Breast epithelium (tissue), 4 donors: ENCODE data around the gene VGLL2. TPM values are rescaled to one million over a fixed set of nuclear protein-coding genes. Genes with fewer than 3 reads are reported as not detected.

ENCODE experiments used
- DNase-seq, 2 donors: peaks; one replicate each; pipeline ENCODE4 v3.0.0-alpha.2; 2019; ENCODE audit warnings: low spot score in 2 of 2
- H3K27ac ChIP-seq, 2 donors: fragments of 200-600 bp; sonication (generic) in 1 of 2; one replicate each; pipeline ENCODE4 v1.5.1; 2016 to 2019; ENCODE audit warnings: mild to moderate bottlenecking in 1 of 2
- H3K27me3 ChIP-seq, 2 donors: fragments of 200-600 bp; sonication (generic) in 1 of 2; one replicate each; pipeline versions ENCODE4 v1.5.1 to v1.6.0; 2017 to 2019; ENCODE audit warnings: control low read depth in 1 of 2, mild to moderate bottlenecking in 1 of 2
- H3K36me3 ChIP-seq: fragments of 200-600 bp; one replicate; pipeline ENCODE4 v1.5.1; 2019
- H3K4me1 ChIP-seq, 2 donors: fragments of 200-600 bp; sonication (generic); one replicate each; pipeline ENCODE4 v1.5.1; 2016 to 2019; ENCODE audit warnings: control low read depth in 1 of 2
- H3K4me3 ChIP-seq, 3 donors: fragments of 200-600 bp; sonication (generic); 1 replicate in 2 of 3; 2 replicates in 1 of 3; pipeline ENCODE4 v1.5.1; 2016 to 2019; ENCODE audit warnings: mild to moderate bottlenecking in 3 of 3, moderate library complexity in 2 of 3
- H3K9me3 ChIP-seq, 2 donors: fragments of 200-600 bp; sonication (generic) in 1 of 2; one replicate each; pipeline ENCODE4 v1.5.1; 2016 to 2019; ENCODE audit warnings: control low read depth in 1 of 2
- POLR2A ChIP-seq: fragments of 450-650 bp; IDR thresholded peaks from one replicate; pipeline ENCODE4 v1.6.1; 2016; ENCODE audit warnings: antibody characterized with exemption, mild to moderate bottlenecking, moderate library complexity
- POLR2AphosphoS5 ChIP-seq, 3 donors: sonication (generic); formaldehyde crosslinking; IDR thresholded peaks; one replicate each; pipeline ENCODE4 v1.6.1; 2017; ENCODE audit warnings: antibody characterized with exemption in 3 of 3
- intact Hi-C: fragments of 100-400 bp; cut with DNase I; formaldehyde crosslinking; loops from one replicate; pipeline ENCODE4 v1.15.1; 2023; ENCODE audit warnings: low total_unique reads
- total RNA-seq, 3 donors: library from RNA; depleted of rRNA; stranded (reverse); fragments of >200 nt; gene quantifications; one replicate each; pipeline ENCODE4 v1.1.0, GENCODE V29; 2016
- TF ChIP-seq, protein P1 (sequence below), 3 donors: fragments of 450-650 bp; IDR thresholded peaks; one replicate each; pipeline ENCODE4 v1.5.1; 2016 to 2017; ENCODE audit warnings: antibody characterized with exemption in 3 of 3, mild to moderate bottlenecking in 3 of 3, moderate library complexity in 3 of 3

The VGLL2 gene
- total RNA-seq, 3 donors from 2014 or later = not detected

- Histone ChIP-seq H3K4me1 (peaks cover 0 to 3% of the 10 kb centered on the region in 2 donors), H3K27me3 (peaks cover 0 to 80% of the 10 kb centered on the region in 2 donors), H3K4me3 (no peak overlapping the region), H3K27ac (no peak overlapping the region), H3K36me3 (no peaks in the 10 kb centered on the region), H3K9me3 (no peaks in the 10 kb centered on the region)
- no peak for TF ChIP-seq POLR2A
- TF ChIP-seq POLR2AphosphoS5 (IDR thresholded peaks at IDR 0.05) = no peak
- TF ChIP-seq, protein P1, sequence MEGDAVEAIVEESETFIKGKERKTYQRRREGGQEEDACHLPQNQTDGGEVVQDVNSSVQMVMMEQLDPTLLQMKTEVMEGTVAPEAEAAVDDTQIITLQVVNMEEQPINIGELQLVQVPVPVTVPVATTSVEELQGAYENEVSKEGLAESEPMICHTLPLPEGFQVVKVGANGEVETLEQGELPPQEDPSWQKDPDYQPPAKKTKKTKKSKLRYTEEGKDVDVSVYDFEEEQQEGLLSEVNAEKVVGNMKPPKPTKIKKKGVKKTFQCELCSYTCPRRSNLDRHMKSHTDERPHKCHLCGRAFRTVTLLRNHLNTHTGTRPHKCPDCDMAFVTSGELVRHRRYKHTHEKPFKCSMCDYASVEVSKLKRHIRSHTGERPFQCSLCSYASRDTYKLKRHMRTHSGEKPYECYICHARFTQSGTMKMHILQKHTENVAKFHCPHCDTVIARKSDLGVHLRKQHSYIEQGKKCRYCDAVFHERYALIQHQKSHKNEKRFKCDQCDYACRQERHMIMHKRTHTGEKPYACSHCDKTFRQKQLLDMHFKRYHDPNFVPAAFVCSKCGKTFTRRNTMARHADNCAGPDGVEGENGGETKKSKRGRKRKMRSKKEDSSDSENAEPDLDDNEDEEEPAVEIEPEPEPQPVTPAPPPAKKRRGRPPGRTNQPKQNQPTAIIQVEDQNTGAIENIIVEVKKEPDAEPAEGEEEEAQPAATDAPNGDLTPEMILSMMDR (IDR thresholded peaks at IDR 0.05) = no peak
- DNase-seq = no peak
- intact Hi-C loops = no loop called here
These were observed 7.5 kb downstream of the VGLL2 start for GRCh38 chr6:117272891-117273290.

DNA sequence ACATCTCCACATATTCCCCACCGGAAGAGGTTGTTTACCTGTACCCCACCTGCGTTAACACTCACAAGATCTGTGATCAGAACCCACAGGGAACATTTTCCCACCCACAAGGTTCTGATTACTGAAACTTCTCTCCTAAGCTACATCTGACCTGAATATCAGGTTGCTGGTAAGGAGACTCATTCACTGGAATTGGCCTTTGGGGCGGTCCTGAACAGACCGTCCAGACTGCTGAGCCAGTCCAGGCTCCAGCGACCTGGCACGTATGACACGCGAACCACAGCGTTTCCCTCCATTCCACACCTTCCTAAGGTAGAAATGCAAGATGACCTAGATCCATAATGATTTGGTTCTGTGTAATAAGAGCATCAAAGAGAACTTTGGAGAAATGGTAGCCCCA lies 9.8 kb downstream of the VGLL2 start:
- no peak for TF ChIP-seq POLR2A
- no peak for TF ChIP-seq POLR2AphosphoS5 (IDR thresholded peaks at IDR 0.05)
- TF ChIP-seq, protein P1 (IDR thresholded peaks at IDR 0.05) = no peak
- intact Hi-C loops = no loop called here
- Histone ChIP-seq H3K9me3 (no peaks in the 10 kb centered on the region), H3K36me3 (no peaks in the 10 kb centered on the region), H3K27ac (no peak overlapping the region), H3K4me3 (no peak overlapping the region), H3K27me3 (peaks cover 0 to 62% of the 10 kb centered on the region in 2 donors), H3K4me1 (peaks cover 0 to 3% of the 10 kb centered on the region in 2 donors)
- DNase-seq = no peak

- Histone ChIP-seq H3K27ac (no peak overlapping the region), H3K36me3 (no peaks in the 10 kb centered on the region), H3K27me3 (peaks cover 0 to 57% of the 10 kb centered on the region in 2 donors), H3K4me1 (no peaks in the 10 kb centered on the region), H3K4me3 (no peak overlapping the region), H3K9me3 (no peaks in the 10 kb centered on the region)
- TF ChIP-seq POLR2AphosphoS5 (IDR thresholded peaks at IDR 0.05) = no peak
- TF ChIP-seq POLR2A = no peak
- TF ChIP-seq, protein P1 (IDR thresholded peaks at IDR 0.05) = no peak
- no peak for DNase-seq
- intact Hi-C loops = no loop called here
These were observed 10.4 kb downstream of the VGLL2 start for GRCh38 chr6:117275711-117276110.

DNA sequence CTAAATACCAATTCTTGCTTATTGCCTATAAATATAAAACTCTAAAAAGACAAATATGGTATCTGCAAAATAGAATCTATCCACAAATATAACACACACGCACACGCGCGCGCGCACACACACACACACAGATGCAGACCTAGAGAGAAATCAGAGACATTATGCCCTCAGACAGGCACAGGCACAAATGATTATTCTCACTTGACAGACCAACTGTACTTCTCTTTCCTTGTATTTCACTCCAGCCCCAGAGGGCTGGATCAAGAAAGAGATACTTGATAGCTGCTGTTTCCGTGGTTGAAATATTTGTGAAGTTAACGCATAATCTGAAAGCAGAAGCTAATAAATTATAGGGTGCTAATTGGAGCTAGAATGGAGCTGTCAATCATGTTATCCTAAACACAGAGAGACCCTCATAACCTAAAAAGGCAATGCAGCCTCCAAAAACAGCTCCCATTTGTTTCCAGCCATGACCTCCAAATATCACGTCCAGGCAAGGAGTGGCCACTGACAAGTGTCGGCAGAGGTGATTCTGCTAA lies 11.5 kb downstream of the VGLL2 start:
- no peak for TF ChIP-seq POLR2A
- TF ChIP-seq POLR2AphosphoS5 (IDR thresholded peaks at IDR 0.05) = no peak
- TF ChIP-seq, protein P1 (IDR thresholded peaks at IDR 0.05) = no peak
- Histone ChIP-seq H3K36me3 (no peaks in the 10 kb centered on the region), H3K27me3 (peaks cover 0 to 46% of the 10 kb centered on the region in 2 donors)

DNA sequence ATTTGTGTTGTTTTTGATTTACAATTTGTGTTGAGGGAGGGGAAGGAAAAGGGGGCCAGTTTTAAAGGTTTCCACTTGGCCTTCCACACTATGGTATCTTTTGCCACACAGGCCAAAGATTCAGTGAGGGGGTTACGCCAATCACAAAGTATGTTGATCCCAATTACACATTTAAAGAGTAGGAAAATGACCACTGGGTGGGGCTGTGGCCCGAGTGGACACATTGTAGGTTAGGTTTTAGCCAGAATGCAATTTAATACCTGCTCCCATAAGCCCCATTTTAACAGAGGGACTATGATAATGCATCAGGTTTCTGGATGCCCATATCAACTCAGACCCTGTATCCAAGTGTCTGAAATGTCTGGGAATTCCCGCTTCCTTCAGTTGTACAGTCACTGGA lies 15.6 kb downstream of the VGLL2 start:
- H3K36me3 ChIP-seq = no peaks in the 10 kb centered on the region
- H3K27me3 ChIP-seq = peaks cover 0 to 12% of the 10 kb centered on the region in 2 donors
- intact Hi-C loops = no loop called here
- no peaks in the 10 kb centered on the region for H3K4me1 ChIP-seq
- H3K4me3 ChIP-seq = no peak overlapping the region
- no peak overlapping the region for H3K27ac ChIP-seq
- no peaks in the 10 kb centered on the region for H3K9me3 ChIP-seq
- no peak for DNase-seq
- TF ChIP-seq POLR2AphosphoS5 (IDR thresholded peaks at IDR 0.05) = no peak
- TF ChIP-seq POLR2A = no peak
- TF ChIP-seq, protein P1 (IDR thresholded peaks at IDR 0.05) = no peak

More for the DNA sequence above, 11.5 kb downstream of the VGLL2 start:
- Histone ChIP-seq H3K9me3 (no peaks in the 10 kb centered on the region), H3K4me1 (no peaks in the 10 kb centered on the region), H3K27ac (no peak overlapping the region), H3K4me3 (no peak overlapping the region)
- no peak for DNase-seq
- intact Hi-C loops = no loop called here
